GM23248 (cell line): ENCODE data around the gene IQGAP2.

Experiments used
- EZH2 ChIP-seq: fragments of 200-600 bp; sonication (generic); IDR thresholded peaks from 2 replicates; pipeline ENCODE4 v1.6.1; 2018; ENCODE audit warnings: antibody characterized with exemption, mild to moderate bottlenecking; ENCODE audit not compliant: insufficient read depth, poor library complexity, severe bottlenecking
- EZH2phosphoT487 ChIP-seq: fragments of 200-600 bp; sonication (generic); IDR thresholded peaks from 2 replicates; pipeline ENCODE4 v1.6.1; 2018; ENCODE audit warnings: antibody characterized with exemption, moderate library complexity, mild to moderate bottlenecking, low read depth; ENCODE audit not compliant: insufficient read depth

GRCh38 chr5:76503929-76504328 is 100.8 kb downstream of the IQGAP2 start:
- TF ChIP-seq EZH2 = no peak
- no peak for TF ChIP-seq EZH2phosphoT487
